DND-41 (cell line): Measurements from ENCODE around the gene CD300LG.
A peak's percentile ranks its signal among the peaks of the same experiment; 100 is the strongest.

Experiments
- ATAC-seq: fragments of 200-7000 bp; cut with Tn5 transposase; 3 replicates; pipeline ENCODE4 v1.9.1; 2021; ENCODE audit warnings: low read depth; ENCODE audit not compliant: insufficient read depth
- DNase-seq: peaks from one replicate; pipeline ENCODE4 v3.0.0-alpha.2; 2020
- H2AFZ ChIP-seq: 2 replicates; pipeline ENCODE4 v1.6.0; 2012; ENCODE audit warnings: low read depth, low read length
- H3K27ac ChIP-seq: 2 replicates; pipeline ENCODE4 v1.5.1; 2012; ENCODE audit warnings: low read length, inconsistent platforms
- H3K27me3 ChIP-seq: fragments of 200-600 bp; sonication (generic); 2 replicates; pipeline ENCODE4 v1.6.0; 2012; ENCODE audit warnings: low read length, mild to moderate bottlenecking, inconsistent platforms; ENCODE audit not compliant: insufficient read depth, poor library complexity
- H3K36me3 ChIP-seq: 2 replicates; pipeline ENCODE4 v1.5.1; 2012; ENCODE audit warnings: low read length, inconsistent platforms; ENCODE audit not compliant: insufficient read depth
- H3K4me1 ChIP-seq: 2 replicates; pipeline ENCODE4 v1.5.1; 2012; ENCODE audit warnings: mild to moderate bottlenecking, low read length; ENCODE audit not compliant: insufficient read depth
- H3K4me2 ChIP-seq: 2 replicates; pipeline ENCODE4 v1.6.0; 2012; ENCODE audit warnings: mild to moderate bottlenecking, moderate library complexity, low read length, inconsistent platforms; ENCODE audit not compliant: insufficient read depth
- H3K4me3 ChIP-seq, 2 experiments: fragments of 200-600 bp in 1 of 2; shearing (Covaris generic) in 1 of 2; 2 replicates each; pipeline ENCODE4 v1.5.1; 2012 to 2016; ENCODE audit warnings: inconsistent platforms in 2 of 2, low read length in 2 of 2, mild to moderate bottlenecking in 2 of 2, low read depth in 1 of 2, moderate library complexity in 1 of 2
- H3K79me2 ChIP-seq: 2 replicates; pipeline ENCODE4 v1.6.0; 2012; ENCODE audit warnings: low read length, inconsistent platforms; ENCODE audit not compliant: insufficient read depth
- H3K9ac ChIP-seq: 2 replicates; pipeline ENCODE4 v1.6.0; 2012; ENCODE audit warnings: low read depth, mild to moderate bottlenecking, inconsistent platforms, low read length, moderate library complexity
- H3K9me3 ChIP-seq: 2 replicates; pipeline ENCODE4 v1.5.1; 2012; ENCODE audit warnings: low read length, moderate library complexity, mild to moderate bottlenecking, inconsistent platforms; ENCODE audit not compliant: insufficient read depth, severe bottlenecking
- H4K20me1 ChIP-seq: 2 replicates; pipeline ENCODE4 v1.6.0; 2012; ENCODE audit warnings: low read length; ENCODE audit not compliant: insufficient read depth
- CTCF ChIP-seq: IDR thresholded peaks from 2 replicates; pipeline ENCODE4 v1.5.1; 2012; ENCODE audit warnings: borderline replicate concordance, low read length, moderate library complexity, mild to moderate bottlenecking; ENCODE audit not compliant: poor library complexity, severe bottlenecking; ENCODE audit errors: extremely low read depth
- EZH2 ChIP-seq: IDR thresholded peaks from 3 replicates; pipeline ENCODE4 v1.6.1; 2012; ENCODE audit warnings: borderline replicate concordance, low read depth, mild to moderate bottlenecking, moderate library complexity, low read length, inconsistent platforms; ENCODE audit not compliant: severe bottlenecking

CD300LG gene

GRCh38 chr17:43801844-43802243 is 45.1 kb upstream of the CD300LG start:
- H3K9me3 ChIP-seq = no peaks in the 10 kb centered on the region
- H3K79me2 ChIP-seq = no peaks in the 10 kb centered on the region
- H3K27ac ChIP-seq = no peak overlapping the region
- no peaks in the 10 kb centered on the region for H3K36me3 ChIP-seq
- H2AFZ ChIP-seq = no peak overlapping the region
- no peak for ATAC-seq
- no peak overlapping the region for H3K4me3 ChIP-seq
- H3K9ac ChIP-seq = no peak overlapping the region
- peaks cover 38% of the 10 kb centered on the region for H3K27me3 ChIP-seq
- no peak for DNase-seq
- H4K20me1 ChIP-seq = no peaks in the 10 kb centered on the region
- TF ChIP-seq EZH2 = no peak
- no peak for TF ChIP-seq CTCF
- H3K4me2 ChIP-seq = no peak overlapping the region
- H3K4me1 ChIP-seq = no peaks in the 10 kb centered on the region

GRCh38 chr17:43803758-43804157 is 43.2 kb upstream of the CD300LG start:
- DNase-seq (peak; percentile 13), ATAC-seq (no peak)
- Histone ChIP-seq H3K36me3 (no peaks in the 10 kb centered on the region), H3K79me2 (no peaks in the 10 kb centered on the region), H3K27ac (no peak overlapping the region), H2AFZ (no peak overlapping the region), H3K4me3 (no peak overlapping the region), H3K9me3 (no peaks in the 10 kb centered on the region), H3K4me2 (no peak overlapping the region), H3K9ac (no peak overlapping the region), H4K20me1 (no peaks in the 10 kb centered on the region), H3K27me3 (peaks cover 41% of the 10 kb centered on the region), H3K4me1 (no peaks in the 10 kb centered on the region)
- TF ChIP-seq CTCF = no peak

- Histone ChIP-seq H3K27me3 (peaks cover 41% of the 10 kb centered on the region), H3K4me1 (no peaks in the 10 kb centered on the region), H4K20me1 (no peaks in the 10 kb centered on the region), H3K4me3 (no peak overlapping the region), H3K4me2 (no peak overlapping the region), H3K9me3 (no peaks in the 10 kb centered on the region), H3K27ac (no peak overlapping the region), H3K36me3 (no peaks in the 10 kb centered on the region), H3K9ac (no peak overlapping the region), H3K79me2 (no peaks in the 10 kb centered on the region), H2AFZ (no peak overlapping the region)
- DNase-seq = no peak
- no peak for ATAC-seq
- TF ChIP-seq CTCF (no peak), EZH2 (no peak)
Measured at GRCh38 chr17:43805117-43805516, 41.9 kb upstream of the CD300LG start.

GRCh38 chr17:43808076-43808475 is 38.9 kb upstream of the CD300LG start:
- Histone ChIP-seq H4K20me1 (no peaks in the 10 kb centered on the region), H3K36me3 (no peaks in the 10 kb centered on the region), H3K79me2 (no peaks in the 10 kb centered on the region), H3K4me2 (no peak overlapping the region), H2AFZ (no peak overlapping the region), H3K9ac (no peak overlapping the region), H3K4me1 (no peaks in the 10 kb centered on the region), H3K27ac (no peak overlapping the region), H3K4me3 (no peak overlapping the region), H3K27me3 (peaks cover 36% of the 10 kb centered on the region), H3K9me3 (no peaks in the 10 kb centered on the region)
- ATAC-seq = no peak
- DNase-seq = no peak
- TF ChIP-seq EZH2 (no peak), CTCF (no peak)
